ENCODE measurements around the gene SLC16A3.
"Not testable (repeated sequence)": the region's sequence is repeated elsewhere in the genome, so short reads cannot be mapped to it uniquely, and the experiment has no call there.

The SLC16A3 gene

GRCh38 chr17:82204831-82205719 is 23.8 kb upstream of the SLC16A3 start:
- no peak for DNase-seq

- DNase-seq = peak; percentile 82
These were observed 22.9 kb upstream of the SLC16A3 start for GRCh38 chr17:82205720-82206508.

- not testable (repeated sequence) for DNase-seq
These were observed 18.2 kb upstream of the SLC16A3 start for GRCh38 chr17:82210655-82211054.

- peak; percentile 87 for DNase-seq
These were observed 16.3 kb upstream of the SLC16A3 start, which contains the start of gene CCDC57 for GRCh38 chr17:82212331-82213250. Gene CCDC57 (minus strand): TSS chr17:82212842. CDS start chr17:82201944, 10,898 bp downstream.

GRCh38 chr17:82213251-82214011 is 15.4 kb upstream of the SLC16A3 start:
- no peak for DNase-seq

GRCh38 chr17:82214012-82214628 is 14.7 kb upstream of the SLC16A3 start:
- DNase-seq = no peak

- no peak for DNase-seq
These were observed 13.5 kb upstream of the SLC16A3 start for GRCh38 chr17:82215095-82215971.

GRCh38 chr17:82215972-82216300 is 12.9 kb upstream of the SLC16A3 start:
- no peak for DNase-seq

GRCh38 chr17:82216301-82217119 is 12.3 kb upstream of the SLC16A3 start:
- no peak for DNase-seq

GRCh38 chr17:82217120-82217529 is 11.7 kb upstream of the SLC16A3 start:
- no peak for DNase-seq

- DNase-seq = no peak
These were observed 11.2 kb upstream of the SLC16A3 start for GRCh38 chr17:82217530-82218204.

GRCh38 chr17:82218349-82219075 is 10.3 kb upstream of the SLC16A3 start:
- no peak for DNase-seq

- DNase-seq = no peak
These were observed 9.8 kb upstream of the SLC16A3 start for GRCh38 chr17:82219083-82219482.

- no peak for DNase-seq
These were observed 8.8 kb upstream of the SLC16A3 start for GRCh38 chr17:82219753-82220709.

- DNase-seq = no peak
These were observed 7.4 kb upstream of the SLC16A3 start for GRCh38 chr17:82221341-82221902.

- no peak for DNase-seq
These were observed 6.0 kb upstream of the SLC16A3 start for GRCh38 chr17:82222816-82223215.

GRCh38 chr17:82223517-82223916 is 5.3 kb upstream of the SLC16A3 start:
- DNase-seq = no peak
